ENCODE results near the gene KDM2A.

Gene KDM2A

DNA sequence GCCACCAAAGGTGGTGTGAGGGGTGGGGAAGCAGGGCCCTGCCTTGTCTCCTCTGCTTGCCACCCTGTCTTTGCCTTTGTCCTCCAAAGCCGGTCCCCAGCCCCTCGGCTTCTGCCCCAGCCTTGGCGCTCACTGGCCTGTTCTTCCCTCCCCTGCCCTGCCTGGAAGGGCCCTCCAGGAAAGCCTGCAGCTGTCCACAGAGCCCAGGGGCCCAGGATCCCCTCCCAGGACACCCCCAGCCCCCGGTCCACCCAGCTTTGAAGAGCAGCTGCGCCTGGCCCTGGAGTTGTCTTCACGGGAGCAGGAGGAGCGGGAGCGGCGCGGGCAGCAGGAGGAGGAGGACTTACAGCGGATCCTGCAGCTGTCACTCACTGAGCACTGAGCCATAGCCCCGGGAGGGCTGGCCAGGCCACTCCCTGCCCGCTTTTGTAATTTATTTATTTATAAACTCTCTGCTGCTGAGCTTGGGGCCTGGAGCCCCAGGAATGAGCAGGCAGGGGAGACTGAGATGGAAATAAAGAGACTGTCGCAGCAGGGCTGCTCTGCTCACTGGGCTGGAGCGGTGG, 183.0 kb downstream of the KDM2A start:
- TF ChIP-seq GABPA (IDR thresholded peaks at IDR 0.05; ENCODE audit: low read depth) (no peak), REST (IDR thresholded peaks at IDR 0.05; ENCODE audit: insufficient replicate concordance, low read depth) (no peak), SPI1 (IDR thresholded peaks at IDR 0.05; ENCODE audit: borderline replicate concordance, low read depth) (no peak), POLR2AphosphoS5 (IDR thresholded peaks at IDR 0.05; ENCODE audit: low read depth) (no peak)
- TF ChIP-seq, protein P1, sequence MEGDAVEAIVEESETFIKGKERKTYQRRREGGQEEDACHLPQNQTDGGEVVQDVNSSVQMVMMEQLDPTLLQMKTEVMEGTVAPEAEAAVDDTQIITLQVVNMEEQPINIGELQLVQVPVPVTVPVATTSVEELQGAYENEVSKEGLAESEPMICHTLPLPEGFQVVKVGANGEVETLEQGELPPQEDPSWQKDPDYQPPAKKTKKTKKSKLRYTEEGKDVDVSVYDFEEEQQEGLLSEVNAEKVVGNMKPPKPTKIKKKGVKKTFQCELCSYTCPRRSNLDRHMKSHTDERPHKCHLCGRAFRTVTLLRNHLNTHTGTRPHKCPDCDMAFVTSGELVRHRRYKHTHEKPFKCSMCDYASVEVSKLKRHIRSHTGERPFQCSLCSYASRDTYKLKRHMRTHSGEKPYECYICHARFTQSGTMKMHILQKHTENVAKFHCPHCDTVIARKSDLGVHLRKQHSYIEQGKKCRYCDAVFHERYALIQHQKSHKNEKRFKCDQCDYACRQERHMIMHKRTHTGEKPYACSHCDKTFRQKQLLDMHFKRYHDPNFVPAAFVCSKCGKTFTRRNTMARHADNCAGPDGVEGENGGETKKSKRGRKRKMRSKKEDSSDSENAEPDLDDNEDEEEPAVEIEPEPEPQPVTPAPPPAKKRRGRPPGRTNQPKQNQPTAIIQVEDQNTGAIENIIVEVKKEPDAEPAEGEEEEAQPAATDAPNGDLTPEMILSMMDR (IDR thresholded peaks at IDR 0.05; ENCODE audit: insufficient read depth, low read length): no peak
- Histone ChIP-seq H3K4me3 (replicated peaks; ENCODE audit: insufficient read depth, low read length) (peak overlapping the region; percentile 57), H3K27ac (replicated peaks) (peak overlapping the region; percentile 79), H3K27me3 (ENCODE audit: insufficient read depth, poor library complexity, severe bottlenecking) (no peaks in the 10 kb centered on the region)
- DNase-seq (ENCODE audit: low read depth in 1 of 2, low spot score in 1 of 2): peak in 1 of 2 experiments; percentile 60

DNA sequence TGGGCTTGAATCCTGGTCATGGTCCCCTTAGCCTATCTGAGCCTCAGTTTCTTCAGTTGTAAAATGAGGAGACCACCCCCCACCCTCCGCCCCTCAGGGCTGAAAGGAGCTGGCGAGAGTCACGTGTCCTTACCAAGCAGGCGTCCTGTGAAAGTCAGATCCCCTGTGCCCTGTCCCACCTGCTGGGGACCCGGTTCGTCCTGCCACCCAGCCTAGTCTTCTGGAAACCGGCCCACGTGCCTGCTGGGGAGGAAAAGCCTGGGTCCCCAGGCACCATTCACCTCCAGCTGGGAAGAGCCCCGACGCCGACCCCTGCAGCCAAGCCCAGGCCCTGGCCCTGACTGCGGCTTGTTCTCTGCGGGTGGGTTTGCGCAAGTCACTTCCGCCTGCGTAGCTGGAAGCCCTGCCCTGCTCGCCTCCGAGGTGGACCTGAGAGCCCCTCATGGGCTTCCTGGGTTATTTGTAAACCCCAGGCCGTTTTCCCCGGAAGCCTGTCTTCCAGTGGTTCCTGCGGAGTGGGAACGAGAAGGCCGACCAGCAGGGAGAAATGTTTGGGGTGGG, 183.6 kb downstream of the KDM2A start:
- no peak for TF ChIP-seq REST (IDR thresholded peaks at IDR 0.05; ENCODE audit: insufficient replicate concordance, low read depth)
- TF ChIP-seq GABPA (IDR thresholded peaks at IDR 0.05; ENCODE audit: low read depth): no peak
- peak; percentile 66; the same call in 1 of the 2 replicates for TF ChIP-seq SPI1 (IDR thresholded peaks at IDR 0.05; ENCODE audit: borderline replicate concordance, low read depth)
- TF ChIP-seq POLR2AphosphoS5 (IDR thresholded peaks at IDR 0.05; ENCODE audit: low read depth): peak; percentile 97
- TF ChIP-seq, protein P1 (IDR thresholded peaks at IDR 0.05; ENCODE audit: insufficient read depth, low read length): no peak
- Histone ChIP-seq H3K4me3 (replicated peaks; ENCODE audit: insufficient read depth, low read length) (peak overlapping the region; percentile 57), H3K27me3 (ENCODE audit: insufficient read depth, poor library complexity, severe bottlenecking) (no peaks in the 10 kb centered on the region), H3K27ac (replicated peaks) (peak overlapping the region; percentile 79)
- DNase-seq (ENCODE audit: low read depth in 1 of 2, low spot score in 1 of 2): peak; percentile 82 to 87

DNA sequence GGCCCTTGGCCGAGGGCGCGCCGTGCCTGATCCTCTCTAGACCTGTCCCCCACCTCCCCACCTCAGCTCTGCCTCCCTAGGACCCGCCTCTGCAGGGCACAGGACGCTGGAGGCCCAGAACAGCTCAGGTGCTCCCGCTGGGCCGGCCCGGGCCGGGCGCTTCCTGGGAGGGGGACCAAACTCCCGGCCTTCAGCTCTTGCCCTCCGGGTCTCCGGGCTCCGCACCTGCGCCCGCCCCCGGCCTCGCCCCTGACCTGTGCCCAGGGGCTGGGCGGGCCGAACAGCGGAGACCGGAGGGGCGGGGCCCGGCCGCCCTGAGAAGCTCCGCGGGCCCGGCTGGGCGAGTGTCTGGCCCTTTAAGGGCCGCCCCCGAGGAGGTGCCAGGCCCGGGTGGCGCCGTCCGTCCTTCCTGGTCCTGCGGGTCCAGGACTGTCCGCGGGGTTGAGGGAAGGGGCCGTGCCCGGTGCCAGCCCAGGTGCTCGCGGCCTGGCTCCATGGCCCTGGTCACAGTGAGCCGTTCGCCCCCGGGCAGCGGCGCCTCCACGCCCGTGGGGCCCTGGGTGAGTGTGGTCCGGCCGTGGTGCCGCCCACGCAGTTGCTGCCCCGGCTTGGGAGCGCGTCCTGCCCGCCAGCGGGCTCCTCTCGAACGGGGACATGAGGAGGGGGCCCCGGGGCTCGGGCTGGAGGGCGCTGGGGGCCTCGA, 184.2 kb downstream of the KDM2A start, which contains the start of gene SSH3:
SSH3 (plus strand) TSS at position 399 of the 703 bp plus-strand sequence; CDS start at position 495, 96 bp downstream.
- peak in 1 of 2 experiments; percentile 37 for DNase-seq (ENCODE audit: low read depth in 1 of 2, low spot score in 1 of 2)
- Histone ChIP-seq H3K4me3 (replicated peaks; ENCODE audit: insufficient read depth, low read length) (peak within 1 kb of the TSS; percentile 57), H3K27me3 (ENCODE audit: insufficient read depth, poor library complexity, severe bottlenecking) (no peaks in the 10 kb centered on the region), H3K27ac (replicated peaks) (peak within 1 kb of the TSS; percentile 79)
- no peak for TF ChIP-seq POLR2AphosphoS5 (IDR thresholded peaks at IDR 0.05; ENCODE audit: low read depth)
- TF ChIP-seq, protein P1 (IDR thresholded peaks at IDR 0.05; ENCODE audit: insufficient read depth, low read length): no peak

Measured in HL-60 (cell line).